Suprapubic skin (tissue), 4 donors: ENCODE measurements around the gene HEPACAM2.

ENCODE experiments used
- CTCF ChIP-seq, 2 donors: fragments of 200-600 bp in 1 of 2; fragments of 450-650 bp in 1 of 2; sonication (generic) in 1 of 2; IDR thresholded peaks; one replicate each; pipeline ENCODE4 v1.5.1; 2016 to 2019; ENCODE audit warnings: antibody characterized with exemption in 2 of 2, mild to moderate bottlenecking in 1 of 2, moderate library complexity in 1 of 2
- POLR2A ChIP-seq, 2 donors: fragments of 450-650 bp; IDR thresholded peaks; one replicate each; pipeline ENCODE4 v1.6.1; 2017; ENCODE audit warnings: antibody characterized with exemption in 2 of 2, mild to moderate bottlenecking in 2 of 2, moderate library complexity in 2 of 2
- POLR2AphosphoS5 ChIP-seq, 3 donors: sonication (generic); formaldehyde crosslinking; IDR thresholded peaks; one replicate each; pipeline ENCODE4 v1.6.1; 2017; ENCODE audit warnings: antibody characterized with exemption in 3 of 3

- TF ChIP-seq CTCF (IDR thresholded peaks at IDR 0.05) = no peak
- TF ChIP-seq POLR2AphosphoS5 (IDR thresholded peaks at IDR 0.05) = no peak
- no peak for TF ChIP-seq POLR2A (IDR thresholded peaks at IDR 0.05)
Measured at GRCh38 chr7:93196336-93196735, 29.9 kb downstream of the HEPACAM2 start.
